ENCODE measurements around the gene FRG2.
A peak's percentile ranks its signal among the peaks of the same experiment; 100 is the strongest.
"Not testable (repeated sequence)": the region's sequence is repeated elsewhere in the genome, so short reads cannot be mapped to it uniquely, and the experiment has no call there.

The FRG2 gene

DNA sequence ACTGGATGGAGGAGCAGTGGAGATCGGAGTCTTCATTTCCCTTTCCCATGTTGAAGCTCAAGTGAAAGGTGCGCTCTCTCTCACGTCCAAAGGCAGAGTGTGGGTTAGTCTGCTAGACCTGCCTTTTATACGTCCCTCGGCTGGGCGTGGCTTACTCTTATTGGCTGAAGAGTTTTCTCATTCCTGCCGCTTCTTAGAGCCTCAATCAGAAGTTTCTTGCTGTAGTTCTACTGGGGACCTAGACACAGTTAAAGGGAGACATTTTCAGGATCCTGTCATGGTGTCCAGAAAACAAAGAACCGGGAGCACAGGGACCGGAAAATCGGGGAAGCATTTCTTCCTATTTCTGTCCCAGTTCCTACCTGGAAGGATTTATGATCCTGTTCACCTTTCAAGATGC lies at the start of gene FRG2:
Gene FRG2, minus strand, starts transcription at position 101 of the 400 bp plus-strand sequence. Its CDS starts 52 bp downstream, at position 49.
- not testable (repeated sequence) for FAIRE-seq

DNA sequence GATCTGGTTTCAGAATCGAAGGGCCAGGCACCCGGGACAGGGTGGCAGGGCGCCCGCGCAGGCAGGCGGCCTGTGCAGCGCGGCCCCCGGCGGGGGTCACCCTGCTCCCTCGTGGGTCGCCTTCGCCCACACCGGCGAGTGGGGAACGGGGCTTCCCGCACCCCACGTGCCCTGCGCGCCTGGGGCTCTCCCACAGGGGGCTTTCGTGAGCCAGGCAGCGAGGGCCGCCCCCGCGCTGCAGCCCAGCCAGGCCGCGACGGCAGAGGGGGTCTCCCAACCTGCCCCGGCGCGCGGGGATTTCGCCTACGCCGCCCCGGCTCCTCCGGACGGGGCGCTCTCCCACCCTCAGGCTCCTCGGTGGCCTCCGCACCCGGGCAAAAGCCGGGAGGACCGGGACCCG lies 41.3 kb upstream of the FRG2 start:
- FAIRE-seq: not testable (repeated sequence)

DNA sequence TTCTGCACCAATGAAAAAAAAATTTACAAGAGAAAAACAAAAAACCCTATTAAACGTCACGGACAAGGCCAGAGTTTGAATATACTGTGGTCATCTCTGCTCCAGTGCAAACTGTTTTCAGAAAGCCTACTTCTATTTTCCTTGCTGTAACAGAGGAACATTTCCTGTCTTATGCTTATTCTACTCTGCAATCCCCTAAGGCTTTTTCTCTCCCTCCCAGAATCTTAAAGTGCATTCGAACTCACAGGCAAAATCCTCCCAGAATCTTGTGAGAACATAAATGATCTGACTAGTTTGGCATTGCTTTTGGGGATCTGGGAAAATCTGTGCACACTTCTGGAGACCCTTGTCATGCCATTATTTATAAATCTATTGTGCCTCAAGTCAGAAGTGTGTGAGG lies 37.7 kb upstream of the FRG2 start:
- not testable (repeated sequence) for FAIRE-seq

DNA sequence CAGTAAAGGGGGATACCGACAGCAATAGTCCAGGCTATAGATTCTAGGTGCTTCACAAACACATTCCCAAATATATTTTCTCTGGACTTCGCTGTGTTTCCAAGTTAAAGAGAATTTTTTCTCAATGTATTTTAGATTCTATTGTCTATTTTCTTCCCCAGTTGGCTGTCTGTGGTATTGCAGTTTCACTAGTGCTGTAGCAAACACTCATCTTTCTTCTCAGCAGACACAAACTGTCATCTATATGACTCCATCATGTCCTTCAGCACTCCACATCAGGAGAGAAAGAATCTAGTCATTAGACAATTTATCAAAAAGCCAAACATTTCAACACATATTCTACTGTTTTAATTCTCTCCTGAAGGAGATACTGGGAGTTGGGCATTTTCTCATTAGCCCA lies 37.3 kb upstream of the FRG2 start, which contains the start of gene DBET:
Gene DBET, plus strand, starts transcription at position 161 of the 400 bp plus-strand sequence.
- FAIRE-seq: not testable (repeated sequence)

DNA sequence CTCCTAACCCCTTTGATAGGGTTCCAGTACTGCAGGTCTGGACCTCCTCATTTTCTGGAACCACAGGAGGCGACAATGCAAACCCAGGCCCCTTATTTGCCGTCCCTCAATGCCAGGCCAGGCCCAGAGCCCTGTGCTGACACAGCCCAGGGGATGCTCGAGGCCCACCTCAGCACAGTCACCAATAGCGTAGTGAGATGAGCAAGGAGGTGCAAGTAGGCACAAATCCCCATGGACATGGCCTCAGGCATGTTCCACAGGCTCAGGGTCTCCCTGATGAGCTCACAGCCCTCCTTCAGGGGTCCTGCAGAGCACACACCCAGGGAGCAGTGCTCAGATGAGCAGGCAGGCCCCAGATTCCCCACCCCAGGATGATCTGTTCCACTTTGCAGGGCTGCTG lies 31.9 kb upstream of the FRG2 start:
- FAIRE-seq: not testable (repeated sequence)

DNA sequence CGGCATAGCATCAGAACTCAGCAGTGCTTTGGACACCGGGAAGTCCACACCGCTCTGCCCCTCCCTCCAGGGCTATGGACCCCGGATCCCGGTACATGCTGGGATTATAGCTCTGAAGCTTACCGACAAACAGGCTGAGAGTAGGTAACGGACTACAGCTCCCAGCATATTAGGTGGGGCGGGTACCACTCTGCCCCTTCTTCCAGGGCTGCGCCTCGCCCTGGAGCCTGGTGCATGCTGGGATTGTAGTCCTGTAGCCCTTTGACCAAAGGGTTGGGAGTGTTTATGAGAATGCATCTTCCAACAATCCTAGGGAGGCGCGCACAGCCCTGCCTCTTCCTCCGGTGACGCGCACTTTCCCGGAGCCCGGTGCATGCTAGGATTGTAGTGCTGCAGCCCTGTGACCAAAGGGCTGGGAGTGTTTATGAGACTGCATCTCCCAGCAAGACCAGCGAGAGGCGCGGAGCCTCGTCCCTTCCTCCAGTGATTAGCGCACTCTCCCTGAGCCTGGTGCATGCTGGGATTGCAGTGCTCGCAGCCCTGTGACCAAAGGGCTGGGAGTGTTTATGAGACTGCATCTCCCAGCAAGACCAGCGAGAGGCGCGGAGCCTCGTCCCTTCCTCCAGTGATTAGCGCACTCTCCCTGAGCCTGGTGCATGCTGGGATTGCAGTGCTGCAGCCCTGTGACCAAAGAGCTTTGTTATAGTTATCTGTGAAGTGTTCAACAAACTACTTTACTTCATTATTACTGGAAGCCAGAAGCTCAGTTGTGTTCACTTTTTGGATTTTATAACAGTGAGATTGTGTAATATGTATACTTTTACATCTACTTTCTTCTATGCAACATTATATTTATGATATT lies 22.6 kb upstream of the FRG2 start:
- peak; percentile 73 for FAIRE-seq

DNA sequence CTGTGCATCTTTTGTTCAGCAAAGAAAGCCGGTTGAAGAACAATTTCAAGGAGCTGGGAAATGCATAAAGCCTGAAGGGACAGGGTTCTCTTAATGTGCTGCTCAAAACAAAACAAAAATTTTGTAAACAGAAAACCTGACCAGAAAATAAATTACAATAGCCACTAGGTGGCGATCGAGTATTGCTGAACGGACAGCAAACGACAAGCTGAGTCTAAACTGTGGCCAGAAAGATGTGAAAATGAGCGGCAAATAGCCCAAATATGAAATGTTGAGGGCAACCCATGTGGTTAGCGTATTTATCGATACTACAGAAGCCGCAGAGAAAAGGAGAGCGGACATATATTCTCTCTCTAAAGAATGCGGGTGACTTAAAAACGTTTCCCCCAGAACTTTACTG lies 20.6 kb upstream of the FRG2 start:
- FAIRE-seq: not testable (repeated sequence)

DNA sequence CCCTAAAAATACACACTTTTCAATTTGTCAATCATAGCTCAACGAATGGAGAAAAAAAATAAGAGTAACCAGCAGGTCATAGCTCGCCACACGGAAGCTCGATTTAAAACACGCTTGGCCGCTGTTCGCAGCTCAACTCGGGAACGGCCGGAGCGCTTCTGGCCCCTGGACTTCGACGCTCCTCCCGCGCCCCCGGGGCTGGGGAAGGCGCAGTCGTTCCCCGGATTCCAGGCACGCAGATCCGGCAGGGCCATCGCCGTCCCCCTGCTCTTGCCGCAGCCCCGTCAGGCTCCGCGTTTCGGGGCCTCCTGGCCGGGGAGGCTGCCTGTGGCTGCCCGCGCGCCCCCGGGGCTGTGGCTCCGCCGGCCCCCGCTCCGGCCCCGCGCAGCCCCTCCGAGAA lies 13.8 kb upstream of the FRG2 start:
- FAIRE-seq: not testable (repeated sequence)

DNA sequence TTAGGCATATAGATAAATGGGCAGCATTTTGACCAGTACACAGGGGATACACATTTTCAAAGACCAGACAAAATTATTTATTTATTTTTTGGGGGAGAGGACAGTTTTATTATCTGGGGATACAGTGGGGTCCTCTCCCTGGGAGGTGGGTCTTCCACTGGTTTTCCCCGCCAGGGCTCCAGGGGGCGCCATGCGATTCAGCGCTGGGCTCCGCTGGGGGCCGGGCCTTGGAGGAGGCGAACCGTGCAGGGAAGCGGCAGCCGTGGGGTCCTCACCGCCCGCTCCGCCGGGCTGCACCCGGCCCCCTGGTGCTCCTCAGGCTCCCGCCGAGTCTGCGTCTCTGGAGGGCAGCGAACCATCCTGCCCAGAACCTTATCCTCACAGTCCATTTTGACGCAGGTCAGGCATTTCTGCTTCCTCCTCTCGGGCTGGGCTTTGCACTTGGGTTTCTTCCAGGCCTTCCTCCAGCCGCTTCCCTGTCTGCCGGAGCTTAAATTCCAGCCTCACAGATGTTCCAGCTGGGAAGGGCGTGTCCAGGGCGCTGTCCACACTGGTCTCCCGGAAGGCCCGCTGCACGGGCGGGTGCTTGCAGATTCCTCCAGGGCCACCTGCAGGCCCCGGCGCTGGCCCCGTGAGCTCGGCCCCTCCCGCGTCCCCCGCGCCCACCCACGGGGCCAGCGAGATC lies 10.8 kb upstream of the FRG2 start:
- FAIRE-seq: not testable (repeated sequence)

DNA sequence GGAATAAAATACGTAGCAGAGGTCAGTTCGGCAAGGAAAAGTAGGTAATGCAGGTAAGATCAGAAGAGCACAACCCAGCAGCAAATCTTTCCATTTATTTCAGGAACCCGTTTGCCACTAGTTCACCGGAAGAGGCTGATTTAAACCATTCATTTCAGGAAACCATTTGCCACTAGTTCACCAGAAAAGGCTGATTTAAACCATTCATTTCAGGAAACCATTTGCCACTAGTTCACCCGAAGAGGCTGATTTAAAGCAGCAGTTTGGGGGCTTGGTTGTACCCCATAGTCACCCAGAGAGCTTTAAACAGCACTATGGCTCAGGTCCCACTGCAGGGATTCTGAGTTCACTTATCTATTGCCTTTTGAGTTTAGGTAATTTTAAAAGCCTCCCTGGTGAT lies 4.2 kb upstream of the FRG2 start:
- FAIRE-seq: not testable (repeated sequence)

DNA sequence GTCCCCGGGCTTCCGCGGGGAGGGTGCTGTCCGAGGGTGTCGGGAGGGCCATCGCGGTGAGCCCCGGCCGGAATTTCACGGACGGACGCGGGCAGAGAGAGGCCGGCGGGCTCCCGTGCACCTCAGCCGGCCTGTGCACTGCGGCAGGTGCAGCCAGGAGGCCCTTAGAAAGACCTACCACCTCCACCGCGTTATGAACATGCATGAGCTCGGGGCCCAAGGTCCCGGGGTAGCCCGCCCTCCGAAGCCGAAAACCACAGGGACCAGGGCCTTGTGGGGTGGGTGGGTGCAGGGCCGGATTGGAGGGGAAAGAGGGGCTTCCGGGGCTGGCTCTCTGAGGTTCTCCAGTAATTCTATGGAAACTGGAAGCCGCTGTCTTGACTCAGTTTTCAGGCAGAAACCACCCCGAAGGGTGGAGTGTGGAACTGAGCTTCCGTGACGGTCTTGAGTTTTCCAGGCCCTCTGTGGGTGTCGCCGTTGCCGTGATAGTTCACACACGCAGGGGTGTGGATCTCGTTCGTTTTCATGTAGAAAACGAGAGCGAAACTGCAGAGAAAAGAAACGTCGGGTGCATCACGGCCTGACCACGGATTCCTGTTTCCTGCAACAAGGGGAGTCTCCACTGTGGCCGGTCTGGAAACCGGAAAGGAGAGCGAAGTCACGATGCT lies 4.3 kb downstream of the FRG2 start:
- not testable (repeated sequence) for FAIRE-seq

DNA sequence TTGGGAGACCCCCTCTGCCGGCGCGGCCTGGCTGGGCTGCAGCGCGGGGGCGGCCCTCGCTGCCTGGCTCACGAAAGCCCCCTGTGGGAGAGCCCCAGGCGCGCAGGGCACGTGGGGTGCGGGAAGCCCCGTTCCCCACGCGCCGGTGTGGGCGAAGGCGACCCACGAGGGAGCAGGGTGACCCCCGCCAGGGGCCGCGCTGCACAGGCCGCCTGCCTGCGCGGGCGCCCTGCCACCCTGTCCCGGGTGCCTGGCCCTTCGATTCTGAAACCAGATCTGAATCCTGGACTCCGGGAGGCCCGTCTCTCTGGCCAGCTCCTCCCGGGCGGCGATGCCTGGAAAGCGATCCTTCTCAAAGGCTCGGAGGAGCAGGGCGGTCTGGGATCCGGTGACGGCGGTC lies 5.1 kb downstream of the FRG2 start:
- FAIRE-seq: not testable (repeated sequence)

DNA sequence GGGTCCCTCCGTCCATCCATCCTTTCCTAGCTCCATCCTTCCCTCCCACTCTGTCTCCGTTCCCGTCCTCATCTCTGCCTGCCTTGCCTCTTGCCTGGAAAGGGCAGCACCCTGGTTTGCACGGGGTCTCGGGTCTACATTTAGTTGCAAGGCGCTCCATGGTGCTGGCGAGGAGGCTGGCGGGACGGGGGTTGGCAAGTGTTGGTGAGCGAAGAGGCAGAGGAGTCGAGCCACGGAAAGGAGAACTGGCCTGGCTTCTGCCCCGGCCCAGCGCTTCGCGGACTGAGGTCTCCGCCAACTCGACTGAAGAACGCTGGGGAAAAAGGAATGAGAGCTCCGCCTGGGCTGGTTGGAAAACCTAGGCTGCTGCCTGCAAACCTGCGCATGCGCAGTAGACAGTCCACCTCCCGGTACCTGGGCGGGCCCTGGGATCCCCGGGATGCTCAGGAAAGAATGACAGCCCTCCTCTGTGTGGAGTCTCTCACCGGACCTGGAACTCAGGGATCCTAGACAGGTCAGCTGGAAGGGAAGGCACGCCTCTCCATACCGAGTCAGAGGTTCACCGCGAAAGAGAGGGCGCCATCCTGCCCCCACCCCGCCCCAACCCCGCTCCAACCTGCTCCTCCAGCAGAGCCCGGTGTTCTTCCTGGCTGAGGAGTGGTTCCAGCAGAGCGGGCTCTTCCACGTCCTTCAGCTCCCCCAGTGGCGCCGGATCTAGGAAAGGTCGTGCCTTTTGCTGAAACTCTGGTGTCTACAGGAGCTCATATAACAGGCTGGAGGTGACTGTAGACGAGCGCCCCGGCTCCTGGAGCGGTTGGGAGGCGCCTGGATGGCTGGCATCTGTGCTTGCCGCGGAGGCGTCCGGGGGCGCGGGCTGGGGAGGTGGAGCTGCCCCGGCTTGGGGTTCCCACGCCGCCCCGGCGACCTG lies 6.0 kb downstream of the FRG2 start:
- no peak for FAIRE-seq

DNA sequence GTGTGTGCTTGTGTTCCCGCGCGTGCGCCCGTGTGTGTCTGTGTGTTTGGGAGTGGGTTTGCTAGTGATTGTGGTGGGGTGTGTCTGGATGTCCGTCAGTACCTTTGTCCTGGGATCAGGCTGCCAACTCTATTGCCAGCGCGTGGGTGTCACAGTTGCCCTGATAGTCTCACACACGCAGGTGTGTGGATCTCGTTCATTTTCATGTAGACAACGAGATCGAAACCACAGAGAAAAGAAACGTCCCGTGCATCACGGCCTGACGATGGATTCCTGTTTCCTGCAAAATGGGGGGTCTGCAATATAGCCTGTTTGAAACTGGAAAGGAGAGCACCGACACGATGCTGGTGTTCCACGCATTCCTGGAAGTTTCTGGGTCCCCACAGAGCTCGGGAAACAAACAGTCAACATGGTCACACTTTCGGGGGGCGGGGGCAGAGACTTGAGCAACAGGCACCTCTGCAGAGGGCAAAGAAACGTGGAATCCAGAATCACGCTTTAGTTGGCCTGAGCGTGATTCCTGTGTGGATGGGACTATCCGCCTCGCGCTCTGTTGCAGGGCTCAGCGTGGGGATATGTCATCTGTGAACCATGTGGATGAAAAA lies 7.1 kb downstream of the FRG2 start:
- FAIRE-seq: not testable (repeated sequence)

DNA sequence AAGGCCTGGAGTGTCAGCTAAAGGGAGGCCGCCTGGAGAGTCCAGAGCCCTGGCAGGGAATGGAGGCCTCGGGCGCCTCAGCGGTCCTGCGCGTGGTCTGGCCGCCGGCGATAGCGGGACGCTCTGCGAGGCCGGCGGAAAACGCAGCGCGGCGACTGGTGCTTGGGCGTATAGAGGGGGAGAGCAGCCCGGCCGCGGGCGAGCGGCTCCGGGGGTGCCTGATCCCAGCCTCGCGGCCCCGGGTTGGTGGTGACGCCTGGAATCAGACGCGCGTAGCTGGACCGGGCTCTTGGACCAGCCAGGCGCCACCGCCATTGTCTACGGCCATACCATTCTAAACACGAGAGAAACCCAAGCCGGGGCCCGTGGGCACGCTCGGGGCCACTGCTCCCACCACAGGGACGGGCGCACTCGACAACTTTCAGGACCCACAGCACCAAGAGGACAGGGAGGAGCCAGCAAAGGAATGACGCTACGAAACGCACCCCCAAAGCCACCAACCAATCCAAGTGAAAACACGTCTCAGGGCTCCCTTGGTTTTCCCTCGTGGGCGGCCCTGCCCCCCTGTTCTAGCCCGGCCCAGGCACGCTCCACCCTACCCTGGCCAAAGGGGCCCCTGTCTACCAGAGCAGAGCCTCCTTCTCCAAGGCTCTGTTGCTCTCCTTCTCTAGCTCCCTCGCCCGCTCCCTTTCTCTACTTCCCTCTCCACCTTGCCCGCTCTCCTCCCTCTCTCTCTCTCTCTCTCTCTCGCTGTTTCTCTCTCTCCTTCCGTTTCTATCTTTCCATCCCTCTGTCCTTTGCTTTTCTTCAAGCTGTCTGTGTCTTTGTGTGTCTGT lies 7.8 kb downstream of the FRG2 start:
- FAIRE-seq: no peak

DNA sequence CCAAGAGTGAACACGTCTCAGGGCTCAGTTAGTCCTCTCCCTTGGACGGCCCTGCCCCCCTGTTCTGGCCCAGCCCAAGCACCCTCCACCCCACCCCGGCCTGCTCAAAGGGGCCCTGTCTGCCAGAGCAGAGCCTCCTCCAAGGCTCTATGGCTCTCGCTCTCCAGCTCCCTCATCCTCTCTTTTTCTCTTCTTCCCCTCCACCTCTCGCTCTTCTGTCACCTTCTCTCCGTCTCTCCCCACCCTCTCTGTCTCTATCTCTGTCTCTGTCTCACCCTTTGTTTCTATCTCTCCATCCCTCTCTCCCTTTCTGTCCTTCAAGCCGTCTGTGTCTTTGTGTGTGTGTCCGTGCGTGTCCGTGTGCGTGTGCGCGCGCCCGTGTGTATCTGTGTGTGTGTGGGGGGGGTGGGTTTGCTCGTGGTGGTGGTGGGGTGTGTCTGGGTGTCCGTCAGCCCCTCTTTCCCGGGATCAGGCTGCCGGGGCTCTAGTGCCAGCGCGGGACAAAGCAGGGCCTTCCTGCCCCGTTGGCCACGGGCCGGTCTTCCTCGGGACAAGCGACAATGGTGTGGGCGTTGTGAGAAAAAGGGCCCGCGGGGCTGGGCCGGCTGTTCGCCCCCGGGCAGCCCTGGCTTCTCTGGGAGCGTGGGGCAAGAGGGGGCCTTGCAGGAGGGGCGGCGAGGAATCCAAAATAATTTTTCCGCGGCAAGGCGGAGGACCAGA lies 8.7 kb downstream of the FRG2 start:
- no peak for FAIRE-seq

DNA sequence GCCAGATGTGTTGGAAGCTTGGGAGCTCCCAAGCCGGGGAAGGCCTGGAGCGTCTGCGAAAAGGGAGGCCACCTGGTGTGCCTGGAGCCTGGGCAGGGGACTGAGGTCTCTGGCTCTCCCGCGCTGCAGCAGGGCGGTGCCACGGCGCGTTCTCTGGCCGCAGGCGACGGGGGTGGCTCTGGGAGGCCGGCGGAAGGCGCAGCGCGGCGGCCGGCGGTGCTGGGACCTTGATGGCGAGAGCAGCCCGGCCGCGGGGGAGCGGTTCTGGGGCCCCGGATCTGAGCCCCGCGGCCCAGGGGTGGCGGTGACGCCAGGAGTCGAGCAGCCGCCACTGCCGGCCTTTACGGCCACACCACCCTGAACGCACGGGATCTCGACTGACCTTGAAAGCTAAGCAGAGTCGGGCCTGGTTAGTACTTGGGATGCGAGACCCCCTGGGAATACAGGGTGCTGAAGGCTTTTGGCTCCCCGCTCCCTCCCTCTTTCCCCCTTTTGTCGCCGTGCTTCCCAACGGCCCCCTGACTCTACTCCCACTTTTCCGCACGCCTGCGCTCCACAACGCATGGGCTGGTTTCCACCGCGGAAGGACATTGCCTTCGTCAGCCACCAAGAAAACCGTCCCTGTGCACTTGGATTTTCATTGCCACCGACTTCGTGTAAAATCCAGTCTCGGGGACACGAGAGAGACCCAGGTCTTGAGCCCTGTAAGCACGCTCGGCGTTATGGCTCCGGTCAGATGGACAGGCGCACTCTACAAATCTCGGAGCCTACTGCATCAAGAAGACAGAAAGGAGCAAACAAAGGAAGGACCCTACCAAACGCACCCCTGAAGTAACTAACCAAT lies 9.5 kb downstream of the FRG2 start:
- FAIRE-seq: no peak

DNA sequence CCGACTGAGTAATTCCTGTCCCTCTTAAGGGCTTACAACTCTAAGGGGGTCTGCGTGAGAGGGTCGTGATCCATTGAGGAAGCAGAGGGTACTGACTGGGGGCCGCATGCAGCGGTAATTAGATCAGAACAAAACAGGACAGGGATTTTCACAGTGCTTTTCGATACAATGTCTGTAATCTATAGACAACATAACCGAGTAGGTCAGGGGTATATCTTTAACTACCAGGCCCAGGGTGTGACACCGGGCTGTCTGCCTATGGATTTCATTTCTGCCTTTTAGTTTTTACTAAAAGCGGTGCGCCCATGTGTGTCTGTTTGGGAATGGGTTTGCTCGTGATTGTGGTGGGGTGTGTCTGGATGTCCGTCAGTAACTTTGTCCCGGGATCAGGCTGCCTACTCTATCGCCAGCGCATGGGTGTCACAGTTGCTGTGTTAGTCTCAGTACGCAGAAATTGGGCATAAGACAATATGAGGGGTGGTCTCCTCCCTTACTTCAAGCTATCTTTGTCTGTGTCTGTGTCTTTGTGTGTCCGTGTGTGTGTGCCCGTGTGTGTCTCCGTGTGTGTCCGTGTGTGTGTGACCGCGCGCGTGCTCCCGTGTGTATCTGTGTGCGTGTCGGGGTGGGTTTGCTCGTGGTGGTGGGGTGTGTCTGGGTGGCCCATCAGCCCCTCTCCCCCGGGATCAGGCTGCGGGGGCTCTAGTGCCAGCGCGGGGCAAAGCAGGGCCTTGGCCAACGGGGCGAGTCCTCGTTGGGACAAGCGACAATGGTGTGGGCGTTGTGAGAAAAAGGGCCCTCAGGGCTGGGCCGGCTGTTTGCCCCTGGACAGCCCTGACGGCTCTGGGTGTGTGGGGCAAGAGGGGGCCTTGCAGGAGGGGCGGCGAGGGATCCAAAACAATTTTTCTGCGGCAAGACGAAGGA lies 10.4 kb downstream of the FRG2 start:
- no peak for FAIRE-seq

Data from G401.6 (cell line).